Sigmoid colon (tissue), 7 donors: ENCODE data around the gene WDR1. TPM values are rescaled to one million over a fixed set of nuclear protein-coding genes. Genes with fewer than 3 reads are reported as not detected.

ENCODE experiments used
- DNase-seq: peaks from one replicate; pipeline ENCODE4 v3.0.0-alpha.2; 2019
- H3K27ac ChIP-seq, 4 donors: fragments of 200-600 bp; sonication (generic); one replicate each; pipeline ENCODE4 v1.5.1; 2016 to 2019; ENCODE audit warnings: mild to moderate bottlenecking in 1 of 4
- H3K27me3 ChIP-seq, 3 donors: fragments of 200-600 bp; sonication (generic); one replicate each; pipeline ENCODE4 v1.5.1; 2019; ENCODE audit warnings: mild to moderate bottlenecking in 1 of 3
- H3K36me3 ChIP-seq, 4 donors: fragments of 200-600 bp; sonication (generic); one replicate each; pipeline ENCODE4 v1.5.1; 2016 to 2019
- H3K4me1 ChIP-seq, 4 donors: fragments of 200-600 bp; sonication (generic); one replicate each; pipeline ENCODE4 v1.5.1; 2017 to 2019
- H3K4me3 ChIP-seq, 4 donors: fragments of 200-600 bp; sonication (generic); one replicate each; pipeline ENCODE4 v1.5.1; 2017 to 2019; ENCODE audit warnings: mild to moderate bottlenecking in 2 of 4, moderate library complexity in 1 of 4
- H3K9me3 ChIP-seq, 4 donors: fragments of 200-600 bp in 3 of 4; sonication (generic) in 3 of 4; one replicate each; pipeline versions ENCODE4 v1.5.1 to v1.6.1; 2013 to 2019
- CTCF ChIP-seq, 4 experiments: fragments of 450-650 bp in 3 of 4; fragments of 200-600 bp in 1 of 4; IDR thresholded peaks; one replicate each; pipeline ENCODE4 v1.5.1; 2016 to 2019; ENCODE audit warnings: antibody characterized with exemption in 4 of 4, mild to moderate bottlenecking in 3 of 4, moderate library complexity in 2 of 4
- EP300 ChIP-seq, 4 donors: sonication (generic); formaldehyde crosslinking; IDR thresholded peaks; one replicate each; pipeline ENCODE4 v1.6.1; 2017; ENCODE audit warnings: antibody characterized with exemption in 4 of 4
- POLR2A ChIP-seq, 2 donors: fragments of 450-650 bp; IDR thresholded peaks; one replicate each; pipeline ENCODE4 v1.6.1; 2016; ENCODE audit warnings: antibody characterized with exemption in 2 of 2, mild to moderate bottlenecking in 2 of 2, moderate library complexity in 2 of 2
- POLR2AphosphoS5 ChIP-seq, 4 donors: sonication (generic); formaldehyde crosslinking; IDR thresholded peaks; one replicate each; pipeline ENCODE4 v1.6.1; 2017; ENCODE audit warnings: antibody characterized with exemption in 4 of 4
- WGBS, 2 donors: extraction: QIAGEN DNeasy Blood & Tissue Kit; methylation state at CpG; one replicate each; pipeline ENCODE4 v1.1.7; 2013; 5-methylcytosine and 5-hydroxymethylcytosine counted together
- intact Hi-C: fragments of 100-400 bp; cut with DNase I; formaldehyde crosslinking; loops from one replicate; pipeline ENCODE4 v1.15.1; 2023
- polyA plus RNA-seq, 3 donors: library from polyadenylated mRNA; stranded (reverse); fragments of 200-250 nt; gene quantifications; one replicate each; pipeline ENCODE4 v1.2.3, GENCODE V29; 2013
- total RNA-seq, 4 donors: library from RNA; depleted of rRNA; stranded (reverse); fragments of >200 nt; gene quantifications; one replicate each; pipeline ENCODE4 v1.1.0, GENCODE V29; 2016
- donor health status: healthy with polysubstance abuse.
- donor health status: Bipolar disorder and iron deficiency.
- donor health status: healthy.

The WDR1 gene
- total and polyA plus RNA-seq, 7 donors = 171 to 267 (median 240) TPM

GRCh38 chr4:10077076-10077475 lies 39.5 kb downstream of the WDR1 start:
- peak overlapping the region in 3 of 4 donors; percentile 15 to 49 (median 42) for H3K27ac ChIP-seq
- DNase-seq = peak; percentile 53
- peaks cover 60 to 94% (median 80%) of the 10 kb centered on the region in 4 donors for H3K36me3 ChIP-seq
- intact Hi-C loops = no loop called here
- no peak for TF ChIP-seq POLR2AphosphoS5 (IDR thresholded peaks at IDR 0.05)
- no peak for TF ChIP-seq CTCF (IDR thresholded peaks at IDR 0.05)
- TF ChIP-seq POLR2A (IDR thresholded peaks at IDR 0.05) = no peak
- no peak for TF ChIP-seq EP300 (IDR thresholded peaks at IDR 0.05)
- WGBS, 2 donors = 85 to 88% methylated on average over 9 of the region's 9 CpGs
- no peaks in the 10 kb centered on the region for H3K27me3 ChIP-seq
- no peak overlapping the region for H3K4me3 ChIP-seq
- peaks cover 0 to 25% (median 4%) of the 10 kb centered on the region in 4 donors for H3K4me1 ChIP-seq
- no peaks in the 10 kb centered on the region for H3K9me3 ChIP-seq

GRCh38 chr4:10075953-10076391 lies 40.6 kb downstream of the WDR1 start:
- Histone ChIP-seq H3K9me3 (no peaks in the 10 kb centered on the region), H3K36me3 (peaks cover 56 to 83% (median 70%) of the 10 kb centered on the region in 4 donors), H3K4me1 (peaks cover 0 to 27% (median 4%) of the 10 kb centered on the region in 4 donors), H3K27me3 (no peaks in the 10 kb centered on the region), H3K4me3 (no peak overlapping the region), H3K27ac (peak overlapping the region; percentile 15 to 54 (median 46))
- TF ChIP-seq POLR2AphosphoS5 (IDR thresholded peaks at IDR 0.05) = no peak
- no peak for TF ChIP-seq POLR2A (IDR thresholded peaks at IDR 0.05)
- TF ChIP-seq EP300 (IDR thresholded peaks at IDR 0.05) = no peak
- TF ChIP-seq CTCF (IDR thresholded peaks at IDR 0.05) = no peak
- intact Hi-C loops = no loop called here
- 80 to 86% methylated on average over 11 of the region's 11 CpGs for WGBS, 2 donors
- peak; percentile 66 for DNase-seq

GRCh38 chr4:10075158-10075863 lies 41.3 kb downstream of the WDR1 start:
- intact Hi-C loops = no loop called here
- DNase-seq = peak; percentile 63

GRCh38 chr4:10074767-10075105 lies 41.9 kb downstream of the WDR1 start:
- no peaks in the 10 kb centered on the region for H3K27me3 ChIP-seq
- H3K36me3 ChIP-seq = peaks cover 44 to 71% (median 58%) of the 10 kb centered on the region in 4 donors
- peak; percentile 45 for DNase-seq
- no peak overlapping the region for H3K4me3 ChIP-seq
- TF ChIP-seq POLR2AphosphoS5 (IDR thresholded peaks at IDR 0.05) (peak in 2 of 4 donors; percentile 2 to 13), EP300 (IDR thresholded peaks at IDR 0.05) (no peak), CTCF (IDR thresholded peaks at IDR 0.05) (no peak), POLR2A (IDR thresholded peaks at IDR 0.05) (no peak)
- H3K9me3 ChIP-seq = no peaks in the 10 kb centered on the region
- intact Hi-C loops = no loop called here
- peaks cover 0 to 16% (median 4%) of the 10 kb centered on the region in 4 donors for H3K4me1 ChIP-seq
- H3K27ac ChIP-seq = peak overlapping the region in 3 of 4 donors; percentile 22 to 42 (median 28)
- 91 to 92% methylated on average over 7 of the region's 7 CpGs for WGBS, 2 donors

More at GRCh38 chr4:10075158-10075863, 41.3 kb downstream of the WDR1 start:
- Histone ChIP-seq H3K4me1 (peaks cover 0 to 20% (median 4%) of the 10 kb centered on the region in 4 donors), H3K27ac (peak overlapping the region in 3 of 4 donors; percentile 22 to 49 (median 42)), H3K27me3 (no peaks in the 10 kb centered on the region), H3K9me3 (no peaks in the 10 kb centered on the region), H3K36me3 (peaks cover 49 to 77% (median 64%) of the 10 kb centered on the region in 4 donors), H3K4me3 (no peak overlapping the region)
- WGBS, 2 donors = 85 to 91% methylated on average over 20 of the region's 20 CpGs
- TF ChIP-seq CTCF (IDR thresholded peaks at IDR 0.05) = no peak
- TF ChIP-seq EP300 (IDR thresholded peaks at IDR 0.05) = no peak
- peak in 1 of 4 donors; percentile 16 for TF ChIP-seq POLR2AphosphoS5 (IDR thresholded peaks at IDR 0.05)
